Lower lobe of right lung (tissue), 2 donors: ENCODE data around the gene TDRD3. TPM values are rescaled to one million over a fixed set of nuclear protein-coding genes. Genes with fewer than 3 reads are reported as not detected.

Experiments used
- ATAC-seq, 2 donors: fragments of 200-7000 bp; cut with Tn5 transposase; one replicate each; pipeline ENCODE4 v1.9.1; 2020 to 2022; ENCODE audit warnings: mild to moderate bottlenecking in 2 of 2, moderate library complexity in 2 of 2
- DNase-seq: peaks from one replicate; pipeline ENCODE4 v3.0.0-alpha.2; 2020
- H3K27ac ChIP-seq: fragments of 200-600 bp; one replicate; pipeline ENCODE4 v1.8.0; 2022
- H3K27me3 ChIP-seq: fragments of 200-600 bp; one replicate; pipeline ENCODE4 v1.8.0; 2022; ENCODE audit warnings: low read depth
- H3K36me3 ChIP-seq: fragments of 200-600 bp; one replicate; pipeline ENCODE4 v1.8.0; 2022; ENCODE audit warnings: mild to moderate bottlenecking
- H3K4me1 ChIP-seq: fragments of 200-600 bp; one replicate; pipeline ENCODE4 v1.8.0; 2022
- H3K4me3 ChIP-seq: fragments of 200-600 bp; one replicate; pipeline ENCODE4 v1.8.0; 2022; ENCODE audit warnings: mild to moderate bottlenecking
- H3K9me3 ChIP-seq: fragments of 200-600 bp; one replicate; pipeline ENCODE4 v1.8.0; 2022
- intact Hi-C: fragments of 100-400 bp; cut with DNase I; formaldehyde crosslinking; loops from one replicate; pipeline ENCODE4 v1.11.0; 2022
- total RNA-seq: library from RNA; stranded (reverse); fragmentation: NEBNext Ultra II Directional; extraction: Animal tissue kit (Norgen Biotek cat#: 25700); gene quantifications from one replicate; pipeline ENCODE4 v1.2.1, GENCODE V29; 2021
- TF ChIP-seq, protein P1 (sequence below): fragments of 200-600 bp; IDR thresholded peaks from one replicate; pipeline ENCODE4 v1.8.0; 2022; ENCODE audit warnings: antibody characterized with exemption, mild to moderate bottlenecking
- donor health status: DM: no; HTN: yes; CAD: no; lungs with severe emphysema.

The TDRD3 gene
- total RNA-seq, 1 donor from 2014 or later: 27.0 TPM

GRCh38 chr13:60611523-60611922 lies 214.5 kb downstream of the TDRD3 start:
- intact Hi-C loops: no loop called here
- no peak overlapping the region for H3K27ac ChIP-seq
- no peaks in the 10 kb centered on the region for H3K36me3 ChIP-seq
- no peaks in the 10 kb centered on the region for H3K27me3 ChIP-seq
- H3K4me1 ChIP-seq: no peaks in the 10 kb centered on the region
- ATAC-seq (peak; percentile 17 to 39), DNase-seq (no peak)
- H3K4me3 ChIP-seq: no peak overlapping the region
- no peaks in the 10 kb centered on the region for H3K9me3 ChIP-seq
- TF ChIP-seq, protein P1, sequence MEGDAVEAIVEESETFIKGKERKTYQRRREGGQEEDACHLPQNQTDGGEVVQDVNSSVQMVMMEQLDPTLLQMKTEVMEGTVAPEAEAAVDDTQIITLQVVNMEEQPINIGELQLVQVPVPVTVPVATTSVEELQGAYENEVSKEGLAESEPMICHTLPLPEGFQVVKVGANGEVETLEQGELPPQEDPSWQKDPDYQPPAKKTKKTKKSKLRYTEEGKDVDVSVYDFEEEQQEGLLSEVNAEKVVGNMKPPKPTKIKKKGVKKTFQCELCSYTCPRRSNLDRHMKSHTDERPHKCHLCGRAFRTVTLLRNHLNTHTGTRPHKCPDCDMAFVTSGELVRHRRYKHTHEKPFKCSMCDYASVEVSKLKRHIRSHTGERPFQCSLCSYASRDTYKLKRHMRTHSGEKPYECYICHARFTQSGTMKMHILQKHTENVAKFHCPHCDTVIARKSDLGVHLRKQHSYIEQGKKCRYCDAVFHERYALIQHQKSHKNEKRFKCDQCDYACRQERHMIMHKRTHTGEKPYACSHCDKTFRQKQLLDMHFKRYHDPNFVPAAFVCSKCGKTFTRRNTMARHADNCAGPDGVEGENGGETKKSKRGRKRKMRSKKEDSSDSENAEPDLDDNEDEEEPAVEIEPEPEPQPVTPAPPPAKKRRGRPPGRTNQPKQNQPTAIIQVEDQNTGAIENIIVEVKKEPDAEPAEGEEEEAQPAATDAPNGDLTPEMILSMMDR: no peak

- no peak overlapping the region for H3K27ac ChIP-seq
- TF ChIP-seq, protein P1: no peak
- DNase-seq: no peak
- no peaks in the 10 kb centered on the region for H3K36me3 ChIP-seq
- ATAC-seq: no peak
- H3K4me3 ChIP-seq: no peak overlapping the region
- H3K9me3 ChIP-seq: no peaks in the 10 kb centered on the region
- H3K27me3 ChIP-seq: no peaks in the 10 kb centered on the region
- intact Hi-C loops: no loop called here
- H3K4me1 ChIP-seq: no peaks in the 10 kb centered on the region
Observed at GRCh38 chr13:60612593-60612992, 215.6 kb downstream of the TDRD3 start.

- H3K36me3 ChIP-seq: no peaks in the 10 kb centered on the region
- no peaks in the 10 kb centered on the region for H3K27me3 ChIP-seq
- TF ChIP-seq, protein P1: no peak
- H3K4me3 ChIP-seq: no peak overlapping the region
- no peaks in the 10 kb centered on the region for H3K9me3 ChIP-seq
- no peak overlapping the region for H3K27ac ChIP-seq
- intact Hi-C loops: no loop called here
- DNase-seq (no peak), ATAC-seq (no peak)
- no peaks in the 10 kb centered on the region for H3K4me1 ChIP-seq
Observed at GRCh38 chr13:60613080-60613479, 216.1 kb downstream of the TDRD3 start.

DNA sequence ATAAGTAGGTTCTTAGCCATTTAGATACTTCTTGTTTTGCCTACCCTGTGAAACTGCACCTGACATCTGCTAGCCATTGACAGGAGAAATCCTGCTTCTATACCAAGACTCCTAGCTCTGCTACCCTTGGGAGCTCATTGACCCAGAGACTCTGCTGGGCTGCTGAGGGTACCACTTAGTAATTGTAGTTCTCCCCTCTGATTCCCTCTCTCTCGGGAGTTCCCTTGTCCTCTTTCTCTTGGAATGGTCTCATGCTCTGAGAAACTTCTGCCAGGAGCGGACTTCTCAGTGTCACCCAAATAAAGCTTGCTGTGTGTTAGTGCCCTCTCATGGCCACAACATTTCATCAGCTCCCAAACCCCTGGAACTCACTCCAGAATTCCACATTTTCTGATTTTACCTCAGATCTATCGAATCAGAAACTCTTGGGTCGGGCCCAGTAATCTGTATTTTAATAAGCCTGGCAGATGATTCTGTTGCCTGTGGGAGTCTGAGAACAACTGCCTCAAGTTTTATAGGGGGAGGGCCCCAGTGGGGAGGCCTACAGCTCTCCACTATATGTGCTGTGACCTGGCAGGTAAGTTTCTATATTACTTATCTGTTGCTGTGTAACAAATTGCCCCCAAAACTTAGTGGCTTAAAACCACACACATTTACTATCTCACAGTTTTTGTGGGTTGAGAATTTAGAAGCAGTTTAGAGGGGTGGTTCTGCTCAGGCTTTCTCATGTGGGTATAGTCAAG lies 221.1 kb downstream of the TDRD3 start:
- DNase-seq (no peak), ATAC-seq (peak in 1 of 2 donors; percentile 33)
- H3K36me3 ChIP-seq: no peaks in the 10 kb centered on the region
- H3K4me3 ChIP-seq: no peak overlapping the region
- no peak overlapping the region for H3K27ac ChIP-seq
- H3K9me3 ChIP-seq: no peaks in the 10 kb centered on the region
- intact Hi-C loops: no loop called here
- no peaks in the 10 kb centered on the region for H3K27me3 ChIP-seq
- TF ChIP-seq, protein P1: no peak
- H3K4me1 ChIP-seq: no peaks in the 10 kb centered on the region

DNA sequence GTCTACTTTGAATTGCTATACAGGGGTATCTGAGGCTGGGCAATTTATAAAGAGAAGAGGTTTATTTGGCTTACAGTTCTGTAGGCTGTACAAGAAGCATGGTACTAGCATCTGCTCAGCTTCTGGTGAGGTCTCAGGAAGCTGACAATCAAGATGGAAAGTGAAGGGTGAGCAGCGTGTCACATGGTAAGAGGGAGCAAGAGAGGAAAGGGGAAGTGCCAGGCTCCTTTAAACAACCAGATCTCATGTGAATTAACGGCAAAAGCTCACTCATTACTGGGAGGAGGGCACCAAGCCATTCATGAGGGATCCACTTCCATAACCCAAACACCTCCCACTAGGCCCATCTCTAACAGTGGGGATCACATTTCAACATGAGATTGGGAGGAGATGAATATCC lies 222.4 kb downstream of the TDRD3 start:
- Histone ChIP-seq H3K9me3 (no peaks in the 10 kb centered on the region), H3K27ac (no peak overlapping the region), H3K36me3 (no peaks in the 10 kb centered on the region), H3K4me3 (no peak overlapping the region), H3K4me1 (no peaks in the 10 kb centered on the region), H3K27me3 (no peaks in the 10 kb centered on the region)
- DNase-seq (no peak), ATAC-seq (no peak)
- TF ChIP-seq, protein P1: no peak
- intact Hi-C loops: no loop called here
